Measurements from ENCODE around the gene SYMPK. TPM values are rescaled to one million over a fixed set of nuclear protein-coding genes. Genes with fewer than 3 reads are reported as not detected.

Gene SYMPK
- total and polyA plus RNA-seq, 10 donors, result 56.3 to 148 (median 75.9) TPM

- no peak overlapping the region for H3K4me3 ChIP-seq
Observed at GRCh38 chr19:45881082-45881908, 18.3 kb upstream of the SYMPK start.

GRCh38 chr19:45879971-45880370 lies 17.0 kb upstream of the SYMPK start:
- DNase-seq, result no peak
- TF ChIP-seq CTCF (IDR thresholded peaks at IDR 0.05 in 8 of 11, conservative IDR thresholded peaks at IDR 0.05 in 3 of 11) (no peak), POLR2A (IDR thresholded peaks at IDR 0.05) (no peak), POLR2AphosphoS5 (IDR thresholded peaks at IDR 0.05) (no peak)
- H3K4me1 ChIP-seq, result peaks cover 21 to 49% (median 40%) of the 10 kb centered on the region in 6 donors
- peaks cover 0 to 18% (median 9%) of the 10 kb centered on the region in 6 donors for H3K36me3 ChIP-seq
- WGBS, 5 donors, result 81 to 92% (median 86%) methylated on average over 2 of the region's 2 CpGs
- H3K4me3 ChIP-seq, result no peak overlapping the region
- intact Hi-C loops (cut with DNase I; ENCODE audit: low total_unique reads), result no loop called here
- no peaks in the 10 kb centered on the region for H3K9me3 ChIP-seq
- H3K27me3 ChIP-seq (replicated peaks in 1 of 7), result peaks cover 0 to 46% (median 6%) of the 10 kb centered on the region in 7 donors
- H3K27ac ChIP-seq, result no peak overlapping the region

More at GRCh38 chr19:45881082-45881908, 18.3 kb upstream of the SYMPK start:
- Histone ChIP-seq H3K36me3 (peaks cover 0 to 18% (median 9%) of the 10 kb centered on the region in 6 donors), H3K9me3 (no peaks in the 10 kb centered on the region), H3K27me3 (replicated peaks in 1 of 7) (peaks cover 0 to 36% (median 6%) of the 10 kb centered on the region in 7 donors), H3K27ac (no peak overlapping the region), H3K4me1 (peaks cover 25 to 54% (median 46%) of the 10 kb centered on the region in 6 donors)
- DNase-seq, result no peak
- WGBS, 5 donors, result 81 to 88% (median 85%) methylated on average over 10 of the region's 10 CpGs
- TF ChIP-seq POLR2A (IDR thresholded peaks at IDR 0.05), result no peak
- no peak for TF ChIP-seq CTCF (IDR thresholded peaks at IDR 0.05 in 8 of 11, conservative IDR thresholded peaks at IDR 0.05 in 3 of 11)
- TF ChIP-seq POLR2AphosphoS5 (IDR thresholded peaks at IDR 0.05), result no peak
- intact Hi-C loops (cut with DNase I; ENCODE audit: low total_unique reads), result no loop called here

GRCh38 chr19:45879055-45879454 lies 16.1 kb upstream of the SYMPK start:
- no peak for DNase-seq
- Histone ChIP-seq H3K4me1 (peaks cover 12 to 40% (median 31%) of the 10 kb centered on the region in 6 donors), H3K36me3 (peaks cover 0 to 10% (median 2%) of the 10 kb centered on the region in 6 donors), H3K4me3 (no peak overlapping the region), H3K9me3 (no peaks in the 10 kb centered on the region), H3K27me3 (replicated peaks in 1 of 7) (peaks cover 0 to 52% (median 6%) of the 10 kb centered on the region in 7 donors), H3K27ac (no peak overlapping the region)
- TF ChIP-seq POLR2A (IDR thresholded peaks at IDR 0.05) (no peak), POLR2AphosphoS5 (IDR thresholded peaks at IDR 0.05) (no peak), CTCF (IDR thresholded peaks at IDR 0.05 in 8 of 11, conservative IDR thresholded peaks at IDR 0.05 in 3 of 11) (no peak)
- intact Hi-C loops (cut with DNase I; ENCODE audit: low total_unique reads), result no loop called here
- 44 to 66% (median 48%) methylated on average over 8 of the region's 8 CpGs for WGBS, 5 donors

All from spleen (tissue), 11 donors.